Measurements from ENCODE around the gene ZNF532. TPM values are rescaled to one million over a fixed set of nuclear protein-coding genes. Genes with fewer than 3 reads are reported as not detected.

Gene ZNF532
- total RNA-seq, 1 donor = 49.6 TPM

DNA sequence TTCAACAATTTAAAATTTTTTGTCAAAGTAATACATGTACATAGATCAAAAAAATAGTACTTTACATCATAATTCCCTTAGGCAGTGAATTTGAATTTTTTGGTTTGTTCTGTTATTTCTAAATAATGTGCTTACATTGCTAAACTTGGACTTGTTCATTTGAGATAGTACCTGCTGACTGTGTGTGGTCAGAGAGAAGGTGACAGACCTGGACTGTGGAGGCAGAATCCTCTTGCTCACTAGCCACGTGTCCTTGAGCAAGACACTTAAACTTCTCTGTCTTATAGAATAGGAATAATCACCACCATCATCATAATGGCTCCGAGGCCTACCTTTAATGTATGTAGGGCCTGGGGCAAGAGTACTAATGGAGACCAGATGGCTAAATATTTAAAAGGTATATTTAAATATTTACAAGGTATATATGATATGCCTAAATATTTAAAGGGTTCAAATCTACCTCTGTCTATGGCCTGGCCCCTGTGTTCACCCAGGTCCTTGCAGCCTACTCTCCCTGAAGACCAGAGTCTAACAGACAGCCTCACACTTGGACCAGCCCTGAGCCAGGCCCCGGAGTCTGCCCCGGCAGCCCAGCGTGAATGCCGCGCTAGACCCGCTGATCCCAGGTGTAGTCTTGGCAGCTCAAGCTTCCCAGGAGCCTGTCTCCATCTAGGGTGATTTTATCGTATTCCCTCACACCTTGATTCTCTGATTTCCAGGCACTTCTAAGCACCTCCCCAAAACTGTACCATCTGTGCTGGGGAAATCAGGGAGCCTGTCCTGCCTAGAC is 33.5 kb downstream of the ZNF532 start:
- Histone ChIP-seq H2AFZ (ENCODE audit: low read length) (no peak overlapping the region), H3K4me2 (ENCODE audit: insufficient read depth, low read length) (no peak overlapping the region), H3K27ac (ENCODE audit: low read depth, low read length) (no peak overlapping the region), H3K4me1 (ENCODE audit: insufficient read depth, low read length) (peaks cover 2% of the 10 kb centered on the region), H3K36me3 (ENCODE audit: insufficient read depth, low read length) (peaks cover 28% of the 10 kb centered on the region), H3K79me2 (ENCODE audit: insufficient read depth, low read length) (peaks cover 83% of the 10 kb centered on the region), H4K20me1 (ENCODE audit: insufficient read depth, low read length) (peaks cover 2% of the 10 kb centered on the region), H3K9me3 (ENCODE audit: low read depth, low read length) (no peaks in the 10 kb centered on the region), H3K27me3 (ENCODE audit: insufficient read depth, low read length) (no peaks in the 10 kb centered on the region), H3K4me3 (ENCODE audit: insufficient read depth, low read length) (no peak overlapping the region)
- TF ChIP-seq, protein P1, sequence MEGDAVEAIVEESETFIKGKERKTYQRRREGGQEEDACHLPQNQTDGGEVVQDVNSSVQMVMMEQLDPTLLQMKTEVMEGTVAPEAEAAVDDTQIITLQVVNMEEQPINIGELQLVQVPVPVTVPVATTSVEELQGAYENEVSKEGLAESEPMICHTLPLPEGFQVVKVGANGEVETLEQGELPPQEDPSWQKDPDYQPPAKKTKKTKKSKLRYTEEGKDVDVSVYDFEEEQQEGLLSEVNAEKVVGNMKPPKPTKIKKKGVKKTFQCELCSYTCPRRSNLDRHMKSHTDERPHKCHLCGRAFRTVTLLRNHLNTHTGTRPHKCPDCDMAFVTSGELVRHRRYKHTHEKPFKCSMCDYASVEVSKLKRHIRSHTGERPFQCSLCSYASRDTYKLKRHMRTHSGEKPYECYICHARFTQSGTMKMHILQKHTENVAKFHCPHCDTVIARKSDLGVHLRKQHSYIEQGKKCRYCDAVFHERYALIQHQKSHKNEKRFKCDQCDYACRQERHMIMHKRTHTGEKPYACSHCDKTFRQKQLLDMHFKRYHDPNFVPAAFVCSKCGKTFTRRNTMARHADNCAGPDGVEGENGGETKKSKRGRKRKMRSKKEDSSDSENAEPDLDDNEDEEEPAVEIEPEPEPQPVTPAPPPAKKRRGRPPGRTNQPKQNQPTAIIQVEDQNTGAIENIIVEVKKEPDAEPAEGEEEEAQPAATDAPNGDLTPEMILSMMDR (IDR thresholded peaks at IDR 0.05; ENCODE audit: extremely low read depth, low read depth, low read length) = no peak
- DNase-seq (ENCODE audit: insufficient read length, low spot score, missing footprints) = no peak

DNA sequence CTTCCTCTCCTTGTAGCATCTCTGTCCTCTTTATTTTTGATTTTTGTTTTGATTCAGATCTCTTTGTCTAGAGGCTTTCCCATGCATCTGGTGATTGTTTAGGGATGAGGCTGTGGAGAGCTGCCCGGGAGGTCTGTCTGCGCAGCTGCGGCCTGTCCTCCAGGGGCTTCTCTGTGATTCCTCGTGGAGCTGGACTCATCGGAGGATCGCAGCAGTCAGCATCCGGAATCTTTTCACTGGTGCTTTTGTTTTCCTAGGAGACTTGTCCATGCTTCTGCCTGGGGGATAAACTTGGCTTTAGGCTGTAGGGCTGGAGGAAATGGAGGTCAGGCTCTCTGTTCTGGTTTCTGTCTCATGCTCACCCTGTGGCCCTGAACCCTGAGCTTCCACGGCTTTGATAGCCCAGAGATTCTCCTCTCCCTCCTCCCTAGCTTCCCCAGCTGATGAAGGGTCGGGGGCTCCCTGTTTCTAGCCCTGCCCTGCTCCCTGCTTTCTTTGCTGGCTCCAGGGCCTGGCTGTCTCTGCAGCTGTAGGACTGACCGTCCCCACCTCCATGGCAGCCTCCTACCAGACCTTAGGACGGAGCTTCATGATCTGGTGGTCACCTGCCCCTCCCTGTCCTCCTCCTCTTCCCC is 35.5 kb downstream of the ZNF532 start:
- no peak for DNase-seq (ENCODE audit: insufficient read length, low spot score, missing footprints)
- no peak overlapping the region for H2AFZ ChIP-seq (ENCODE audit: low read length)
- no peak overlapping the region for H3K4me3 ChIP-seq (ENCODE audit: insufficient read depth, low read length)
- peaks cover 79% of the 10 kb centered on the region for H3K79me2 ChIP-seq (ENCODE audit: insufficient read depth, low read length)
- H3K4me2 ChIP-seq (ENCODE audit: insufficient read depth, low read length) = no peak overlapping the region
- no peaks in the 10 kb centered on the region for H3K9me3 ChIP-seq (ENCODE audit: low read depth, low read length)
- peaks cover 9% of the 10 kb centered on the region for H4K20me1 ChIP-seq (ENCODE audit: insufficient read depth, low read length)
- peaks cover 3% of the 10 kb centered on the region for H3K4me1 ChIP-seq (ENCODE audit: insufficient read depth, low read length)
- H3K36me3 ChIP-seq (ENCODE audit: insufficient read depth, low read length) = peaks cover 28% of the 10 kb centered on the region
- H3K27ac ChIP-seq (ENCODE audit: low read depth, low read length) = no peak overlapping the region
- TF ChIP-seq, protein P1 (IDR thresholded peaks at IDR 0.05; ENCODE audit: extremely low read depth, low read depth, low read length) = no peak
- H3K27me3 ChIP-seq (ENCODE audit: insufficient read depth, low read length) = no peaks in the 10 kb centered on the region

DNA sequence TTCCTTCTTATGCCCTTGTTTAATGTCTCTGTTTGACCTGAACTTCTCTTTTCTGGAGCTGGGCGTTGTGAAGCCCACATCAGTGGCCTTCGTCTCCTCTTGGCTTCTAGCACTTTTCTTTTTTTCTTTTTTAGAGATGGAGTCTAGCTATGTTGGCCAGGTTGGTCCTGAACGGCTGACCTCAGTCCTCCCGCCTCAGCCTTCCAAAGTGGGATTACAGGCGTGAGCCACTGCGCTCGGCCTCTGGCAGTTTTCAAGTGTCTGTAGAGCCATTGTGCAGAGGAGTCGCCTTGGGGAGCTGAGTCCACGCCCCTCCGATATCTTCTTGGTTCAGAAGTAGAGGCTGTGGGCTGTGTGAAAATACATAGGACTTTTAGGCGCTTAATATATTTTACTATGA is 36.5 kb downstream of the ZNF532 start:
- Histone ChIP-seq H3K27me3 (ENCODE audit: insufficient read depth, low read length) (no peaks in the 10 kb centered on the region), H3K4me2 (ENCODE audit: insufficient read depth, low read length) (no peak overlapping the region), H3K9me3 (ENCODE audit: low read depth, low read length) (no peaks in the 10 kb centered on the region), H3K79me2 (ENCODE audit: insufficient read depth, low read length) (peaks cover 78% of the 10 kb centered on the region), H3K36me3 (ENCODE audit: insufficient read depth, low read length) (peaks cover 28% of the 10 kb centered on the region), H3K27ac (ENCODE audit: low read depth, low read length) (no peak overlapping the region), H2AFZ (ENCODE audit: low read length) (no peak overlapping the region), H3K4me3 (ENCODE audit: insufficient read depth, low read length) (no peak overlapping the region), H4K20me1 (ENCODE audit: insufficient read depth, low read length) (peaks cover 10% of the 10 kb centered on the region), H3K4me1 (ENCODE audit: insufficient read depth, low read length) (peaks cover 3% of the 10 kb centered on the region)
- DNase-seq (ENCODE audit: insufficient read length, low spot score, missing footprints) = no peak
- TF ChIP-seq, protein P1 (IDR thresholded peaks at IDR 0.05; ENCODE audit: extremely low read depth, low read depth, low read length) = no peak

DNA sequence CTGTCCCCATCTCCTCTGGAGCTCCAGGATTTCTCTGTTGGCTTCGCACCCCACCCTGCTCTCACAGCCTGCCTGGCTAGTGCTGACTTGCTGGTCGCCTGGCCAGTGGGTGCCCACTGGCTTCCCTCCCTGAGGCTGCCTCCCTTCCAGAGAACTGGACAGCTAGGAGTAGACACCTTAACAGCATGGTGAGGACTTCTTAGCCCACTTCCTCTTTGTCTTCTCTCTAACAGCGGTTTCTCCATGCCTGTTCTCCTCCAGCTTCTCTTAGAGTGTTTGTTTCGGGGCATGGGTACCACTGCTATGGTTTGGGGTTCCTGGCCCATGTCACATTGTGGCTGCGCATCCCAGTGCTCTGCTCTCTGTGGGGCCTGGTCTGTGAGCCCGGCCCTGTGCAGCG is 37.1 kb downstream of the ZNF532 start:
- TF ChIP-seq, protein P1 (IDR thresholded peaks at IDR 0.05; ENCODE audit: extremely low read depth, low read depth, low read length) = no peak
- Histone ChIP-seq H3K4me1 (ENCODE audit: insufficient read depth, low read length) (peaks cover 3% of the 10 kb centered on the region), H4K20me1 (ENCODE audit: insufficient read depth, low read length) (peaks cover 10% of the 10 kb centered on the region), H3K4me3 (ENCODE audit: insufficient read depth, low read length) (no peak overlapping the region), H3K27me3 (ENCODE audit: insufficient read depth, low read length) (no peaks in the 10 kb centered on the region), H3K36me3 (ENCODE audit: insufficient read depth, low read length) (peaks cover 22% of the 10 kb centered on the region), H3K4me2 (ENCODE audit: insufficient read depth, low read length) (no peak overlapping the region), H3K9me3 (ENCODE audit: low read depth, low read length) (no peaks in the 10 kb centered on the region), H3K27ac (ENCODE audit: low read depth, low read length) (no peak overlapping the region), H3K79me2 (ENCODE audit: insufficient read depth, low read length) (peaks cover 75% of the 10 kb centered on the region), H2AFZ (ENCODE audit: low read length) (no peak overlapping the region)
- no peak for DNase-seq (ENCODE audit: insufficient read length, low spot score, missing footprints)

Data from osteoblast (primary cell).